ENCODE measurements around the gene DOCK6.

Gene DOCK6

GRCh38 chr19:11244846-11245589, 17.3 kb downstream of the DOCK6 start:
- DNase-seq = no peak

- no peak for DNase-seq
Observed at GRCh38 chr19:11243798-11244169, 18.5 kb downstream of the DOCK6 start.

- no peak for DNase-seq
Observed at GRCh38 chr19:11242864-11243797, 19.2 kb downstream of the DOCK6 start.

- DNase-seq = no peak
Observed at GRCh38 chr19:11242025-11242424, 20.3 kb downstream of the DOCK6 start.

GRCh38 chr19:11240008-11240444, 22.3 kb downstream of the DOCK6 start:
- no peak for DNase-seq

- DNase-seq = no peak
Observed at GRCh38 chr19:11239377-11240000, 22.8 kb downstream of the DOCK6 start, which contains the start of gene ANGPTL8. ANGPTL8 (plus strand) TSS chr19:11239619; CDS start chr19:11239638, 19 bp downstream.

GRCh38 chr19:11238781-11239376, 23.4 kb downstream of the DOCK6 start:
- DNase-seq = no peak

GRCh38 chr19:11238041-11238440, 24.3 kb downstream of the DOCK6 start:
- DNase-seq = no peak

DNA sequence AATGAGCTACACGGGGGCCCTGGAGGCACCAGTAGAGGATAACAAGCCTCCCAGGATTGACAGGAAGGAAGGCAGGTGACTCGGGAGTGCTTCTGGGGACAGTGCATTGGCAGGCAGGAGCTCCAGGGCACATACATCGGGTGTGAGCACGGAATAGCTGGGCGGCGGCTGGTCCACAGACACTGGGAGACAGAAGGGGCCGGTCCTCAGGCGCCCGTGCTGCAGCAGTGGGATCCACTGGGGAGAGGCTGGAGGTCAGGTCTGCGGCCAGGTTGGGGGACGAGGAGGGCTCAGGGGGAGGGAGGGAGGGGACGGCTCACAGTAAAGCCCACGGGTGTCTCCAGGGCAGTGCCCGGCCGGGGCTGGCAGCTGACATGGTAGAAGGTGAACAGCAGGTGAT, 25.0 kb downstream of the DOCK6 start:
- no peak for DNase-seq

DNA sequence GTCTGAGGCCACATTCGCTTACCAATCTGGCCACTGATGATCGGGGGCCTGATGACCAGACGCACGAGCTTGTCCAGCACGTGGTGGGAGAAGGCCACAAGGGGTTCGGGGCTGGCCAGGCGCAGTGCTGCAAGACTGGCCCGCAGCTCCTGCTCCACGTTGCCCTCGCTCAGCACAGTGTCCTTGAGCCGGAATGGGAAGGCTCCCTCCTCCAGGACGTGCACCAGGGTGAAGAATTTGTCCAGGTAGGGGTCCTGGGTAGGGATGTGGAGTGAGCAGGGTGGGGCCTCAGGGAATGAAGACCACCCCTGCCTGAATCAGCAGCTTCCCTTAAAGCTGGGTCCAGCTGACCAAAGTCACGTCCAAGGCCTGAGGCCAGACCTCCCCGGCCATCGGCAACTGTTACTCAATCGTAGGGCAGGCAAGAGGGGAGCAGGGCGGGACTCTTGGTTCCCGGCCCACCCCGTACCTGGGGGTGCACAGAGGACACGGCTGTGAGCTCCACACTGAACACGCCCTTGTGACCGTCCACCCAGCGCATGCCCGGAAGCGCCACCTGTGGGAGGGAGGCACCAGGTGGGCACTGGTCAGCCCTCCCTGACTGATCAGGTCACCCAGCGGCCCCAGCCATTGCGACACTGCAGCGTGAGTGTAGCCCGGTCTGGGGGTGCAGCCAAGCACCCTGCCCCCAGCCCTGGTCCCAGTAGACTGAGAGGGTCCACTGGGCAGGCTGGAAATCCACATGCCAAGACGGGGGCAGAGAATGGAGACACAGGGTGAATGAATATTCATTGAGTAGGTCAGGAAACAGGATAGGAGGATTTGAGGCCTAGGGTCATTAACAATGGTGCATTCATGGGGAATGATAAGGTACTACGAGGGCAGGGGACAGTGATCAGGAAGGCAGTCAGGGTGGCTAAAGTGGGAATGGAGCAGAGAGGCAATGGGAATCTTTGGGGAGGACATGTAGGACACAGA, 25.7 kb downstream of the DOCK6 start:
- no peak for DNase-seq

DNA sequence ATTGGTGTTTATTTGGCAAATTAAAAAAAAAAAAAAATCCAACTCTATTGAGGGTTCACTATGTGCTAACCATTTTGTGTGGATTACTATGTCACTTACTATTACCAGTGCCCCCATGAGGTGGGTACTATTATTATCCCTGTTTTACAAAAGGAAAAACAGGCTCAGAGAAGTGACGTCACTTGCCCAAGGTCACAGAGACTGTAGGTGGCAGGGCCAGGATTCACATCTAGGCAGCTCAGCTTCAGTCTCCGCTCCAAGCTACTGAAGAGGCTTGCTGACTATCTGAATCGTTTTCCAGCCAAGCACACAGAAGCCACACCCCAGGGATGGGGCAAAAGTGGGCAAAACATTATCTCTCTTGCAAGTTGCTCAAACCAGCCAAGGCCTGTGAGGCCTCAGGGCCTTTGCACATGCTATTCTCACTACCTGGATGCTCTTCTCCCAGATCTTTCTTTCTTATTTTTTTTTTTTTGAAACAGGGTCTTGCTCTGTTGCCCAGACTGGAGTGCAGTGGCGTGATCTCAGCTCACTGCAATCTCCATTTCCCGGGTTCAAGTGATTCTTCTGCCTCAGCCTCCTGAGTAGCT, 27.7 kb downstream of the DOCK6 start:
- no peak for DNase-seq

GRCh38 chr19:11233073-11233472, 29.3 kb downstream of the DOCK6 start:
- DNase-seq = no peak

DNA sequence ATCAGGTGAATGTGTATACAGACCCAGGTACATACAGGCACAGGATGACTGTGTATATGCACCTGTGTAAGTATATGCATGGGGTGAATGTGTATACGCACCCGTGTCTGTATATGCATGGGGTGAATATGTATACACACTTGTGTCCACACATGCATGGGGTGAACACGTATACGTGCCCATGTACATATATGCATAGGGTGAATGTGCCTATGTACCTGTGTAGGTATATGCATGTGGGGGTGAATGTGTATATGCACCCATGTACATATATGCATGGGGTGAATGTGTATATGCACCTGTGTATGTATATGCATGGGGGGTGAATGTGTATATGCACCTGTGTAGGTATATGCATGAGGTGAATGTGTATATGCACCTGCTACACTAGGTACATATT, 29.8 kb downstream of the DOCK6 start:
- DNase-seq = no peak

DNA sequence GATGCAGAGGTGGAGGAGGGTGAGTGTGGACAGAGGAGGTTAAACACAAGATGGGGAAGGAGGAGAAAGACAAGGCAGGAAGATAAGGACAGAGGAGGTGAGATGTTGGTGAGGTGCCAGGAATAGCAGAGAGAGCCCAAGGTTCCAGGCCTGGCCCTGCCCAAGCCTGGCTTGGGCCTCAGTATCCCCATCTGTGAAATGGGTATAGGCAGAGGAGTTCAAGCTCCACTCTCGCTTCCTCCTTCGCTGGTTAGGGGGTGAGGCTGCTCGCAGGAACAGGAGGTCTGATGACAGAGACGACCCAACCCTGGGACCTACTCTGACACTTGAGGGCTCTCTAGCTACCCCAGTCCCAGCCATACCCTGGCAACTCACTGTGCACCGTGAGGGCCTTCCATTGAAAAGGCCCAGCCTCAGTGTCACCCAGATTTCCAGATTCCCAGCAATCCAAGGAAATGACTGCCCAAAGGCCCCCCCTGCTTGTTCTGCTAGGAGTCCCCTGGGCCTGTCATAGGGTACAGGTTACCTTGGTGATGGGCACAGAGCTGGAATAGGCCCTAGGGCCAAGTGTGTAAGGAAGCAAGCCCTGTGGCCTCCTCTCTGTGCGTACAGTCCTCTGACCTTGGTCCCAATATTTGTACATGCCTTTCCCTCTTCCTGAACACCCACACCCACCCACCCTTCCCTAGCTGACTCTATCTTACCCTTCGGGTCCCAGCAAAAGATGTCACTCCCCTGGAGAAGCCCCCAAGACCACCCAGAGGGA, 31.5 kb downstream of the DOCK6 start:
- DNase-seq = no peak

- DNase-seq = no peak
Observed at GRCh38 chr19:11227195-11227886, 35.0 kb downstream of the DOCK6 start.

- DNase-seq = no peak
Observed at GRCh38 chr19:11226716-11227166, 35.6 kb downstream of the DOCK6 start.

DNA sequence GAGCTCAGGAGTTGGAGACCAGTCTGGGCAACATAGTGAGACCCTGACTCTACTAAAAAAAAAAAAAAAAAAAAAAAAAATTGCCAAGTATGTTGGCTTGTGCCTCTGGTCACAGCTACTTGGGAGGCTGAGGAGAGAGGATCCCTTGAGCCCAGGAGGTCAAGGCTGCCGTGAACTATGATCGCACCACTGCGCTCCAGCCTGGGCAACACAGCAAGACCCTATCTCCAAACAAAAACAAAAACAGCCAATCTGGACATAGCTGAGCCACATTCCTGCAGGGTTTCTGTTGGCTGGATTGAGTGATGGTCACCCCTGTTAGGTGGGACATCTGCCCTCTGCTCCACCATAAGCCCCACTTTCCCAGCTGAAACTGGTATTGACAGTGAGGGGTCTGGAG, 36.5 kb downstream of the DOCK6 start:
- DNase-seq = no peak

GRCh38 chr19:11225172-11225571, 37.2 kb downstream of the DOCK6 start:
- no peak for DNase-seq

DNA sequence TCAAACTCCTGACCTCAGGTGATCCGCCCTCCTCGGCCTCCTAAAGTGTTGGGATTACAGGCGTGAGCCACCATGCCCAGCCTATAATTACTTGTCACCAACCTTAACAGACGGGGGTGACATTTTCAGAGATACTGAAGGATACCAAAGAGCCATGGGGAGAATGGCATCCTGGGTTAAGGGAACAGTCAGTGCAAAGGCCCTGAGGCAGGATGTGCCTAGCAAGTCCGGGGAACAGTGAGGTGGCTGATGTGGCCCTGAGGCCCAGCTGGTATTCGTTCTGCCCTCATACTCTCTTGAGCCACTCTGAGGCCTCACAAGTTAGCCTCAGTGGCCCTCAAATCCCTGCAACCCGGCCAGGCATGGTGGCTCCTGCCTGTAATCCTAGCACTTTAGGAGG, 37.9 kb downstream of the DOCK6 start:
- DNase-seq = no peak

DNA sequence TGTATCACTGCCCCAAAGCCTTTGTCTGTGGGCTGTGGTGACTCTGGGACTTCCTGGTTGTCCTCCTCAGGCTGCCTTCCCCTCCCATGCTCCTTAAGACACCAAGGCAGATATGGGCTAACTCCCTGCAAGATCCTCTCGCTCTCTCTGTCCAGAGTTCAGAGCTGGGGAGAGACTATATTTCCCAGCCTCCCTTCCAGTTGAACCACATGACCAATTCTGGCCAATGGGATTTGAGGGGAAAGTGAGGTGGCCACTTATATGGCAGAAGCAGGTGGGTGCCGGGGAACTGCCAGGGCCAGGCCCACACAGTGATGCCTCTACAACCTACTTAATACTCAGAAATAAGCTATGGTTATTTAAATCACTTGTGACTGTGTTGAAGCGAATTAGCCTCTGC, 39.1 kb downstream of the DOCK6 start:
- no peak for DNase-seq

Measured in DMS79 treated with DMSO at 0.1 percent for 48 hours (cell line).